ENCODE data around the gene FBLN5. TPM values are rescaled to one million over a fixed set of nuclear protein-coding genes. Genes with fewer than 3 reads are reported as not detected.
"Not testable (repeated sequence)": the region's sequence is repeated elsewhere in the genome, so short reads cannot be mapped to it uniquely, and the experiment has no call there.

The FBLN5 gene
- total RNA-seq, 1 donor from 2014 or later: 7.7 TPM

DNA sequence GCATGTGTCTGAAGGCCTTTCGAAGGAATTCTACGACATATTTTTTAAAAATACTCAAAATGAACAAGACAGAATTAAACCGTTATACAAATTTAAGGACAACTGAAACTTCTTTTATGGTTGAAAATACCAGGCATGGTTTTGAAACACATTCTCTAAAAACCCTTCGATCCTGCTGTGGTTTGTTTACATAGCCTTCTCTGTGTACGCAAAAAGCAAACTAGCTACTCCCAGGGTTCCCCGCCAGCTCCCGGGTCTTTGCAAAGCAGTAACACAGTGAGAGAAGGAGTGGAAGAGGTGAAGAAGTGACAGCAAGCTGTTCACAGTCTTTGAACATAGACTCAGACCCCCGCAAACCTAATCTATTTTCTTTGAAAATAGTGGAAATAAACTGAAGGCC is 77.9 kb downstream of the FBLN5 start:
- ATAC-seq (peak; percentile 82), DNase-seq (ENCODE audit: low spot score) (no peak)

- DNase-seq (ENCODE audit: low spot score) (no peak), ATAC-seq (no peak)
Measured at GRCh38 chr14:91867316-91867988, 80.0 kb downstream of the FBLN5 start, which contains the start of gene TC2N. TC2N (minus strand) TSS chr14:91867536; CDS start chr14:91813769, 53,767 bp downstream.

- ATAC-seq (no peak), DNase-seq (ENCODE audit: low spot score) (no peak)
Measured at GRCh38 chr14:91866511-91867295, 80.8 kb downstream of the FBLN5 start.

DNA sequence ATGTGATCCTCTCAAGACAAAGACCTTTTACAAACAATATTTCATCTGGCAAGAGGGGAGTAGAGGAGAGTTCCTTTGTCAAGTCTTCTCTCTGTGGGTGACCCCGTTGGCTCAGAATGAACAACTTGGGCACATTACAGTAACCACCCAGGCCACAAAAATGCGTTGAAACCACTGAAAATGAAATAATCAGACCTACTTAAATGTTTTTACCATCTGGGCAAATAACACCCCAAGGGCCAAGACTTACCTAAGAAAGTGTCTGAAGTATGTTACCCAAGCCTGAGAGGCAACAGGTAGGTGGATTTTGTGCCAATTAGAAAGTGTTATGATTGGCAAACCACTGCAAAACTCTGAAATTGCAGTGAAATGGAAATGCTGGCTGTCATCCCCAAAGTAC is 81.4 kb downstream of the FBLN5 start:
- no peak for DNase-seq (ENCODE audit: low spot score)
- no peak for ATAC-seq

- no peak for ATAC-seq
- DNase-seq (ENCODE audit: low spot score): no peak
Measured at GRCh38 chr14:91862417-91862816, 85.1 kb downstream of the FBLN5 start.

DNA sequence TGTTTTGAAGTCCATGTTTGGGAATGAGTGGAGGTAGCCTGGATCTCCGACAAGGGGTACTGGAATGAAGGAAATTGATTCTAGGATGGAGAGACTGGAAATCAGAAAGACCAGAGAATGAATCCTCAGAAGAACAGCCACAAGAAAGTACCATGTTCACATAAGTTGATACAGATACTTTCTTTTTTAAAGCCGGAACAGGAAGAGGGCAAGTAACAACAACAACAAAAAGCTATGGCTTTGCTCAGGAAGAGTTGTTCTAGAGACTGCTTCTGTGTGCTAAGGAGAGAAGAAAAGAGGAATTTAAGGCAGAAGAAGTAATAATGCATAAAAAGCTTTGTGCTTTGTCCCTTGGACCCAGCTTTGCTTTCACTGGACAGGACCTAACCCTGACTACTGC is 86.4 kb downstream of the FBLN5 start:
- DNase-seq (ENCODE audit: low spot score) (no peak), ATAC-seq (no peak)

GRCh38 chr14:91860238-91860637 is 87.3 kb downstream of the FBLN5 start:
- DNase-seq (ENCODE audit: low spot score): no peak
- no peak for ATAC-seq

GRCh38 chr14:91858536-91859275 is 88.8 kb downstream of the FBLN5 start:
- ATAC-seq (peak; percentile 64), DNase-seq (ENCODE audit: low spot score) (no peak)

GRCh38 chr14:91857614-91858013 is 89.9 kb downstream of the FBLN5 start:
- no peak for DNase-seq (ENCODE audit: low spot score)
- no peak for ATAC-seq

- DNase-seq (ENCODE audit: low spot score) (no peak), ATAC-seq (no peak)
Measured at GRCh38 chr14:91854327-91854934, 93.1 kb downstream of the FBLN5 start.

DNA sequence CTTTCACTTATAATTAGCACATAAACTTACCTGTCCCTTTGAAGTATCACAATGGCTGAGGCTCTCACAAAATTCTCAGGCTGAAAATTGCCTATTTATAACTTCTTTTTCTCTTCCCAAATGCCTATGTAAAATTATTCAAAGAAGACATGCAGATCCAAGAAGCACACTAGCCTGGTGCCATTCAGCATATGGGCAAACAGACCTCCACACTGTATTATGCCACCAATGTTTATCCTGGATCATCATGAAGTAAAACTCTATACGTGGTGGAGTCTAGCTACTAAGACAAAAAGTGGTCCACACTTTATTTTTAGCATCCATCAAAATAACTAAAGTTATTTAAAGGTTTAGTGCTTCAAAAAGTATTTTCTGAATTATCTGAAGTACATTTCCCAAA is 95.9 kb downstream of the FBLN5 start:
- ATAC-seq (no peak), DNase-seq (ENCODE audit: low spot score) (no peak)

- ATAC-seq (no peak), DNase-seq (ENCODE audit: low spot score) (no peak)
Measured at GRCh38 chr14:91848504-91849001, 98.9 kb downstream of the FBLN5 start.

DNA sequence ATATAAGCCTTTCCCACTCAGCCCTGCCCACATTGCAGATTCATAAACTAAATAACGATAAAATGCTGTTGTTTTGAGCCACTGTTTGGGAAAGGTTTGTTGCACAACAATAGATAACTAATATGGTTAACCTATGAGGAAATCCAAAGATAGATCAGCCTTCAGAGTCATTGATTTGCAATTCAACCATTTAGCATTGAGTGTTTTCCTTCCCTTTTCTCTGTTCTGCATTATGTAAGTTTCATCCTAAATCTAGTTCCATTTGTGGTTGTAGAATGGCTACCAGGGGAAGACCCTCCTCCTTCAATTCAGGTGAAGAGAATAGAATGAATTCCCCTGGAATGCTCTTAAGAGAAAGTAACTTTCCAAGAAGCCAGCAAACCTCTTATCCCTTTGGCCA is 99.8 kb downstream of the FBLN5 start:
- no peak for ATAC-seq
- no peak for DNase-seq (ENCODE audit: low spot score)

GRCh38 chr14:91845652-91846051 is 101.8 kb downstream of the FBLN5 start:
- no peak for DNase-seq (ENCODE audit: low spot score)
- ATAC-seq: no peak

- not testable (repeated sequence) for ATAC-seq; DNase-seq (ENCODE audit: low spot score)
Measured at GRCh38 chr14:91845056-91845455, 102.4 kb downstream of the FBLN5 start.

GRCh38 chr14:91844029-91844428 is 103.5 kb downstream of the FBLN5 start:
- no peak for DNase-seq (ENCODE audit: low spot score)
- ATAC-seq: no peak

DNA sequence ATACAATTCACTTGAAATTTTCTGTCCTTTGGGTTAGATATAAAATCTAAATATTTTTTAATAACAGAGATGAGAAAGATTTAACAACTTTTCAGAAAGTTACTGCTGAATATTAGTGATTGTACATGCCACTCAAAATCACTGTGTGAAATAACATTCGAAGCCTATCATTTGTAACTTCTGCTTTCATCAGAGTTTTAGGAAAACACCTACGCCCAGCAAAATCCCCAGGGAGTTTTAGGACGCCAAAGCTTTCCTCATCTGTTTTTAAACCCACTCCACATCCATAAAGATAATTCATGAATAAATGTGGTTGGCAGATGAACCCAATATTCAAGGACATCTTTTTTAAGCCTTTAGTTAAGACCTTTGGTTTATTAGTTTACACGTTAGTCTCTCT is 104.1 kb downstream of the FBLN5 start:
- ATAC-seq (no peak), DNase-seq (ENCODE audit: low spot score) (no peak)

DNA sequence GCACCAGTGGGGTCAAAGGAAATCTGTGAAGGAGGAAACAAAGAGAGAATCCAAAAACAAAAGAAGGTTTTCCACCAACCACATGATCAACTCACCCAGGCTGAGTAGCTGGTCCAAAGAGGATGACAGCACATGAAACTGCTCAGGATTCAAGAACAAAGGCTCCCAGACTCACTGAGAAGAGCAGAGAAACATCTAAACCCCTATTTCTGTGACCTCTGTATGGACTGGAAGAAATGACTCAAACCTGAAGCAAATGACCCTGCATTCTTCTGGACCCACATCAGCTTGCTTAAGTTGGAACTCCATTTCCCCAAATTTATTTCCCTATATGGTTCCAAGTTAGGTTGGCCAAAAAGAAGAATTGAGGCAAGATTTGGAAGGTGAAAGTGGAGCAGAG is 106.4 kb downstream of the FBLN5 start:
- no peak for DNase-seq (ENCODE audit: low spot score)
- no peak for ATAC-seq

DNA sequence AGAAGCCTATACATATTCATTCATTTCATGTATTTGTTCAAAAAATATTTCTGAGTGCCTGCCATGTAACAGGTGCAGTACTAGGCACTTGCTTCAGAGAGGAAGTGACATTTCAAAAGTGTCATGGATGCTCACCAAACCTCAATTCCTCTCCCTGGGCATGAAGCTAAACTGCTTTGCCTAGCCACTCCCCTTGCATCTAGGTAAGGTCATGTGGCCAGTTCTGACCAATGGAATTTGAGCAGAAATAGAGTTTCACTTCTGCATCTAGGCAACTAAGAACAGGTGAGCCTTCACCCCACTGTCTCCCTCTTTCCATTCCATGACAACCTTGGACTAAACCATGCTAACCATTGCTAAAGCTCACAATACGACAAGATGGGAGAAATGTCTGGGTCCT is 107.7 kb downstream of the FBLN5 start:
- ATAC-seq (no peak), DNase-seq (ENCODE audit: low spot score) (no peak)

DNA sequence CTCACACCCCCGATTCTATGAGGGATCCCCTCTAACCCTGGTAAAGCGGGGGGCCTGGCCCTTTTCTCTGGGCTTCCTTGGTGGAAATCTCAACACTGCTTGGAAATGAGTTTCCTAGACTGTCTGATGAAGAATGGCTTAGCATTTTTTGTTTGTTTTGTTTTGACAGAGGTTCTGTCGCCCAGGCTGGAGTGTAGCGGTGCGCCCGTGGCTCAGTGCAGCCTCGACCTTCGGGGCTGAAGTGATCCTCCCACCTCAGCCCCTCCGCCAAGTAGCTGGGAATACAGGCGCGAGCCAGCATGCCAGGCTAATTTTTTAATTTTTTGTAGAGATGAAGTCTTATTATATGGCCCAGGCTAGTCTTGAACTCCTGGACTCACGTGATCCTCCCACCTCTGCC is 110.4 kb downstream of the FBLN5 start:
- no peak for DNase-seq (ENCODE audit: low spot score)
- ATAC-seq: no peak
